Measurements from ENCODE around the gene IMMP2L. TPM values are rescaled to one million over a fixed set of nuclear protein-coding genes. Genes with fewer than 3 reads are reported as not detected.
A peak's percentile ranks its signal among the peaks of the same experiment; 100 is the strongest.

IMMP2L gene
- polyA plus RNA-seq, 1 donor (not counting 4 experiments of a cell fraction or from before 2014, with no cell fraction given): 14.1 TPM

DNA sequence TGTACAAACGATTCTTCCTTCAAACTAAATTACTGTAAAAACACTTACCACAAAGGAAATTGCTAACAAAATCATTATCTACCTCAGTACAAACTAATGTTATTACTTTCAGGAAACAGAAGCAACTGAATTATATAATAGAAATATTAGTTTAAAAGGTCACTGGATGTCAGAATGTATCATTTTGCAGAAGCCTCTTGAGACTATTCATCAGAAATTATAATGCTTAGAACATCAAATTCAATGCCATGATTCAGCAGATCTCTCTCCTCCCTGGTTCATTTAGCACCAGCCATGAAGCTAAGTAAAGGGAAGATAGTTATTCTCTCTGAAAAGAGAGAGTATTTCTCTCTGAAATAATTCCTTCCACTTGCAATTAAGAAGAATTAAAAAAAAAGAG is 223.3 kb downstream of the IMMP2L start:
- Histone ChIP-seq H3K27me3 (ENCODE audit: control insufficient read depth, extremely low read depth, insufficient read depth, low read length) (no peaks in the 10 kb centered on the region), H3K4me1 (ENCODE audit: control insufficient read depth, extremely low read depth, insufficient read depth, low read length) (no peaks in the 10 kb centered on the region), H4K20me1 (ENCODE audit: control insufficient read depth, extremely low read depth, insufficient read depth, low read length) (no peaks in the 10 kb centered on the region), H3K4me2 (ENCODE audit: control insufficient read depth, extremely low read depth, insufficient read depth, low read depth, low read length) (no peak overlapping the region), H3K4me3 (ENCODE audit: control insufficient read depth in 2 of 3, extremely low read depth in 1 of 3, insufficient read depth in 2 of 3, low read depth in 1 of 3, low read length in 3 of 3) (no peak overlapping the region), H3K27ac (ENCODE audit: control insufficient read depth, insufficient read depth, low read length) (no peak overlapping the region), H3K9ac (ENCODE audit: control insufficient read depth, extremely low read depth, insufficient read depth, low read length) (no peak overlapping the region), H3K79me2 (ENCODE audit: control insufficient read depth, insufficient read depth, low read length) (no peaks in the 10 kb centered on the region), H2AFZ (ENCODE audit: control insufficient read depth, low read length) (no peak overlapping the region), H3K9me1 (ENCODE audit: control insufficient read depth, extremely low read depth, insufficient read depth, low read length) (no peaks in the 10 kb centered on the region), H3K9me3 (ENCODE audit: control insufficient read depth, low read depth, low read length) (no peaks in the 10 kb centered on the region), H3K36me3 (ENCODE audit: control insufficient read depth in 2 of 2, extremely low read depth in 1 of 2, insufficient read depth in 2 of 2, low read length in 2 of 2) (no peaks in the 10 kb centered on the region)
- dilution Hi-C loops (cut with MboI; ENCODE audit: extremely low pct_ligation_motif_present, low sequenced_read_pairs): no loop called here
- DNase-seq (ENCODE audit: low read depth, low spot score): no peak
- FAIRE-seq: no peak
- TF ChIP-seq, protein P1, sequence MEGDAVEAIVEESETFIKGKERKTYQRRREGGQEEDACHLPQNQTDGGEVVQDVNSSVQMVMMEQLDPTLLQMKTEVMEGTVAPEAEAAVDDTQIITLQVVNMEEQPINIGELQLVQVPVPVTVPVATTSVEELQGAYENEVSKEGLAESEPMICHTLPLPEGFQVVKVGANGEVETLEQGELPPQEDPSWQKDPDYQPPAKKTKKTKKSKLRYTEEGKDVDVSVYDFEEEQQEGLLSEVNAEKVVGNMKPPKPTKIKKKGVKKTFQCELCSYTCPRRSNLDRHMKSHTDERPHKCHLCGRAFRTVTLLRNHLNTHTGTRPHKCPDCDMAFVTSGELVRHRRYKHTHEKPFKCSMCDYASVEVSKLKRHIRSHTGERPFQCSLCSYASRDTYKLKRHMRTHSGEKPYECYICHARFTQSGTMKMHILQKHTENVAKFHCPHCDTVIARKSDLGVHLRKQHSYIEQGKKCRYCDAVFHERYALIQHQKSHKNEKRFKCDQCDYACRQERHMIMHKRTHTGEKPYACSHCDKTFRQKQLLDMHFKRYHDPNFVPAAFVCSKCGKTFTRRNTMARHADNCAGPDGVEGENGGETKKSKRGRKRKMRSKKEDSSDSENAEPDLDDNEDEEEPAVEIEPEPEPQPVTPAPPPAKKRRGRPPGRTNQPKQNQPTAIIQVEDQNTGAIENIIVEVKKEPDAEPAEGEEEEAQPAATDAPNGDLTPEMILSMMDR (optimal IDR thresholded peaks at IDR 0.05 in 1 of 3, IDR thresholded peaks at IDR 0.05 in 1 of 3, conservative IDR thresholded peaks at IDR 0.05 in 1 of 3; ENCODE audit: extremely low read depth in 1 of 3, insufficient read depth in 2 of 3, low read length in 3 of 3): no peak
- no peak for TF ChIP-seq EZH2 (IDR thresholded peaks at IDR 0.05; ENCODE audit: low read length)

DNA sequence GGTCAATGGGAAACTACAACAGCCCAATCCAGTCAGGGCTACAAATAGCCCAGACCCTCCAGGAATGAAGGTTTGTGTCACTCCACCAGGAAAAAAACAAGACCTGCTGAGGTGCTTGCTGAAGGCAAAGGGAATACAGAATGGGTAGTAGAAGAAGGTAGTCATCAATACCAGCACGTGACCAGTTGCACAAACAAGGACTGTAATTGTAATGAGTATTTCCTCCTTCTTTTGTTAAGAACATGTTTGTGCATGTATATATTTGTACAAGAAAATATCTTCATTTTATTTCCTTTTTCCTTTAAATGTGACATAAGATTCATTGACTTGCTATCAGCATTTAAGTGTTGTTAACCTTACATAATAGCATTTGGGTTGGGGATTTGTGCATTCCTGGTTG is 229.3 kb downstream of the IMMP2L start:
- Histone ChIP-seq H3K4me3 (ENCODE audit: control insufficient read depth in 2 of 3, extremely low read depth in 1 of 3, insufficient read depth in 2 of 3, low read depth in 1 of 3, low read length in 3 of 3) (no peak overlapping the region), H3K4me1 (ENCODE audit: control insufficient read depth, extremely low read depth, insufficient read depth, low read length) (peaks cover 7% of the 10 kb centered on the region), H3K27me3 (ENCODE audit: control insufficient read depth, extremely low read depth, insufficient read depth, low read length) (no peaks in the 10 kb centered on the region), H3K9me1 (ENCODE audit: control insufficient read depth, extremely low read depth, insufficient read depth, low read length) (no peaks in the 10 kb centered on the region), H3K79me2 (ENCODE audit: control insufficient read depth, insufficient read depth, low read length) (no peaks in the 10 kb centered on the region), H2AFZ (ENCODE audit: control insufficient read depth, low read length) (no peak overlapping the region), H4K20me1 (ENCODE audit: control insufficient read depth, extremely low read depth, insufficient read depth, low read length) (no peaks in the 10 kb centered on the region), H3K9ac (ENCODE audit: control insufficient read depth, extremely low read depth, insufficient read depth, low read length) (no peak overlapping the region), H3K4me2 (ENCODE audit: control insufficient read depth, extremely low read depth, insufficient read depth, low read depth, low read length) (peak overlapping the region; percentile 3), H3K36me3 (ENCODE audit: control insufficient read depth in 2 of 2, extremely low read depth in 1 of 2, insufficient read depth in 2 of 2, low read length in 2 of 2) (no peaks in the 10 kb centered on the region), H3K9me3 (ENCODE audit: control insufficient read depth, low read depth, low read length) (no peaks in the 10 kb centered on the region), H3K27ac (ENCODE audit: control insufficient read depth, insufficient read depth, low read length) (no peak overlapping the region)
- FAIRE-seq: peak; percentile 57
- no peak for DNase-seq (ENCODE audit: low read depth, low spot score)
- TF ChIP-seq, protein P1 (optimal IDR thresholded peaks at IDR 0.05 in 1 of 3, IDR thresholded peaks at IDR 0.05 in 1 of 3, conservative IDR thresholded peaks at IDR 0.05 in 1 of 3; ENCODE audit: extremely low read depth in 1 of 3, insufficient read depth in 2 of 3, low read length in 3 of 3): no peak
- no peak for TF ChIP-seq EZH2 (IDR thresholded peaks at IDR 0.05; ENCODE audit: low read length)
- dilution Hi-C loops (cut with MboI; ENCODE audit: extremely low pct_ligation_motif_present, low sequenced_read_pairs): no loop called here

All from keratinocyte (primary cell).